ENCODE data around the gene BPIFA3. TPM values are rescaled to one million over a fixed set of nuclear protein-coding genes. Genes with fewer than 3 reads are reported as not detected.

BPIFA3 gene
- polyA plus RNA-seq, 4 donors, result not detected

DNA sequence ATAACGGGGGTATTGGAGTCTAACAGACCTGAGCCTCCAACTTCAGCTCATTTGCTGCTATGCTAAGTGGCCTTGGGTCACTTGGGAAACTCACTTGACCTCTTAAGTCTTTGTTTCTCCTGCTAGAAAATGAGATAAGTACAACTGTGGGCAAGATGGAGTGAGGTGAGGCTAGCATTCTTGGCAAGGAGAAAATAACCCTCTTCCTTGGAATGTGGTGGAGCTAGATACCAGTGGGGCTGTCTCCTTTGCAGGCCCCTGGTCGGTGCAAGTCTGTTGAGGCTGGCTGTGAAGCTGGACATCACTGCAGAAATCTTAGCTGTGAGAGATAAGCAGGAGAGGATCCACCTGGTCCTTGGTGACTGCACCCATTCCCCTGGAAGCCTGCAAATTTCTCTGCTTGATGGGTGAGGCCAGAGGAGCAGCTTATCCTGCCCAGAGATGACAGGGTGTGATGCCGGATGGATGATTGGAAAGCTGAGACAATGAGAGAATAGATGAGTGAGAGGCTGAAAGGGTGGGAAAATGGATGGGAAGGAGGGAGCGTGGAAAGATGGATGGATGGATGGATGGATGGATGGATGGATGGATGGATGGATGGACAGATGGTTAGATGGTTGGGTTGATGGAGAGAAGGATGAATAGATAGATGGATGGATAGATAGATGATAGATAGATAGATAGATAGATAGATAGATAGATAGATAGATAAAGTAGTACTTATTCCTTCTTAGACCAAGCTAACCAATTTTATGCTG lies 23.0 kb downstream of the BPIFA3 start:
- 63 to 77% (median 64%) methylated on average over 4 of the region's 4 CpGs for WGBS, 3 donors
- H3K27me3 ChIP-seq (ENCODE audit: control insufficient read depth in 3 of 3, insufficient read depth in 3 of 3, low read length in 3 of 3), result peaks cover 0 to 3% (median 3%) of the 10 kb centered on the region in 3 donors
- H3K27ac ChIP-seq (ENCODE audit: low read depth in 1 of 3, low read length in 2 of 3), result no peak overlapping the region
- H3K4me3 ChIP-seq (ENCODE audit: low read depth in 1 of 3, low read length in 3 of 3), result no peak overlapping the region
- no peaks in the 10 kb centered on the region for H3K9me3 ChIP-seq (ENCODE audit: control insufficient read depth in 2 of 2, insufficient read depth in 1 of 2, low read depth in 1 of 2, low read length in 1 of 2)
- FAIRE-seq (no peak), DNase-seq (no peak)
- no peaks in the 10 kb centered on the region for H3K4me1 ChIP-seq (ENCODE audit: control insufficient read depth in 3 of 3, insufficient read depth in 2 of 3, low read depth in 1 of 3, low read length in 2 of 3)
- H3K36me3 ChIP-seq (ENCODE audit: control insufficient read depth in 3 of 3, insufficient read depth in 2 of 3, low read depth in 1 of 3, low read length in 3 of 3), result no peaks in the 10 kb centered on the region

DNA sequence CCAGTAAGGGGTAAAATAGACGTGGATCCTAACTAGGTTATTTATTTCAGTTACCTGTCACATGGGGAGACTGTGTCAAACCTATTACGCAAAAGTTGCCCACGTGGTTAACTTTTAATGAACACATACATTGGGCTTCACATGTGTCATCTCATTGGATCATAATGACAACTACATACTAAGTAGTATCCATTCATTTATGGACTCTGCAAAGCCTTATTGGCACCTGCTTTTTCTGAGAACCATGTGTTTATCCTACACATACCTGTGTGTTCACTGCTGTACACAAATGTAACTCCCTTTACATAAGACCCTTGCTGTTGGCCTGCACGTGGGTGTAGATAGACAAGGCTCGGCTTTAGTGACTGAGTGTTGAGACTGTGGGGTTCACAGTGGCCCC lies 23.8 kb downstream of the BPIFA3 start:
- no peak for FAIRE-seq
- WGBS, 3 donors, result 53 to 72% (median 69%) methylated on average over 5 of the region's 5 CpGs

DNA sequence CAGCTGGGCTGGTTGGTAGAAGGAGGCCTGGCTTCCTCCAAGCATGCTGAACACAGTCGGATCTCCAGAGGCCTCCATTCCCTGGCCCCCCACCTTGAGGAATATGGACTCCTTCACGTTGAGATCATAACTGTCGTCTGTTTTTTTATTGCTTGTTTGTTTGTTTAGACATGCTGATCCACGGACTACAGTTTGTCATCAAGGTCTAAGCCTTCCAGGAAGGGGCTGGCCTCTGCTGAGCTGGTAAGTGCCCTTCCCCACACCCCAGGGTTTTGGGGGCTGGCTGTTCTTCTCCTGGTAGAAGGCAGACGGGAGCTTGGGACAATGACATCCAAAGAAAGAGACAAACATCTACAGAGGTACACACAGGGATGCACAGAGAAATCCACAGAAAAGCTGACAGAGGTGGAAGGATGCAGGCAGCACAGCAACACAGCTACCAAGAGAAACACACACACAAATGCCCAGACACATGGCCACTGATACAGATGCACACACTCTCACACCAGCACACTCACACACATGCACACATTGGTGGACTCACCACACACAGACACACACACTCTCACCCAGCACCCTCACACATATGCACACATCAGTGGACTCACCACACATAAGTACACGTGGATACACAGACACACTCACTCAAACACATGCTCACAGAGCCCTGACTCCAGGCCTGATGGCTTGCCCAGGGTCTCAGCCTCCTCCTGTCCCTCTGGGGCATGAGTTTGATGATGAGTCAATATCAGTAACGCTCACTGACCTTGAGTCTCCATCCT lies 25.4 kb downstream of the BPIFA3 start:
- DNase-seq, result no peak
- 32 to 57% (median 40%) methylated on average over 7 of the region's 7 CpGs for WGBS, 3 donors

More for the DNA sequence above, 23.8 kb downstream of the BPIFA3 start:
- Histone ChIP-seq H3K27ac (ENCODE audit: low read depth in 1 of 3, low read length in 2 of 3) (no peak overlapping the region), H3K4me1 (ENCODE audit: control insufficient read depth in 3 of 3, insufficient read depth in 2 of 3, low read depth in 1 of 3, low read length in 2 of 3) (no peaks in the 10 kb centered on the region), H3K27me3 (ENCODE audit: control insufficient read depth in 3 of 3, insufficient read depth in 3 of 3, low read length in 3 of 3) (peaks cover 0 to 3% (median under 1%) of the 10 kb centered on the region in 3 donors), H3K36me3 (ENCODE audit: control insufficient read depth in 3 of 3, insufficient read depth in 2 of 3, low read depth in 1 of 3, low read length in 3 of 3) (no peaks in the 10 kb centered on the region), H3K4me3 (ENCODE audit: low read depth in 1 of 3, low read length in 3 of 3) (no peak overlapping the region), H3K9me3 (ENCODE audit: control insufficient read depth in 2 of 2, insufficient read depth in 1 of 2, low read depth in 1 of 2, low read length in 1 of 2) (no peaks in the 10 kb centered on the region)
- DNase-seq, result no peak

DNA sequence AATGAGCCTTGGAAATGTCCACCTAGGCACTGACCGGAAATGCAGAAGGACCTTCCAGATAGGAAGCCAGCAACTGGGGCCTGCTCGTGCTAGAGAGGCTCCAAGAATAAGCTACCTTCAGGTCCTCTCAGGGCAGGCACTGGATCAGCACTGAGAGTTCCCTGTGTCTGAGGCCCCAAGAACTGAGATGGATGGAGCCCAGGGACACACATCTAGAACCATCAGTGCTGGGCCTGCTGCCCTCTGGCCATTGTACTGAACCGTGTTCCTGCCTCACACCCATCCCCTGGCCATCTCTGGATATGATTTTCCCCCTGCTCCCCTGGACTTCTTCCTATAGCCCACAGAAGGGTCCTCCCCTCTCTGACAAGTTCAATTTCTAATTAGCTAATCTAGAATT lies 28.9 kb downstream of the BPIFA3 start:
- no peak for DNase-seq
- H3K27ac ChIP-seq (ENCODE audit: low read depth in 1 of 3, low read length in 2 of 3), result no peak overlapping the region
- no peaks in the 10 kb centered on the region for H3K9me3 ChIP-seq (ENCODE audit: control insufficient read depth in 2 of 2, insufficient read depth in 1 of 2, low read depth in 1 of 2, low read length in 1 of 2)
- no peaks in the 10 kb centered on the region for H3K4me1 ChIP-seq (ENCODE audit: control insufficient read depth in 3 of 3, insufficient read depth in 2 of 3, low read depth in 1 of 3, low read length in 2 of 3)
- FAIRE-seq, result no peak
- no peak overlapping the region for H3K4me3 ChIP-seq (ENCODE audit: low read depth in 1 of 3, low read length in 3 of 3)
- H3K27me3 ChIP-seq (ENCODE audit: control insufficient read depth in 3 of 3, insufficient read depth in 3 of 3, low read length in 3 of 3), result peaks cover 0 to 2% (median 0%) of the 10 kb centered on the region in 3 donors
- WGBS, 3 donors, result 71 to 77% (median 73%) methylated on average over 3 of the region's 3 CpGs
- no peaks in the 10 kb centered on the region for H3K36me3 ChIP-seq (ENCODE audit: control insufficient read depth in 3 of 3, insufficient read depth in 2 of 3, low read depth in 1 of 3, low read length in 3 of 3)

More for the DNA sequence above, 25.4 kb downstream of the BPIFA3 start:
- H3K4me3 ChIP-seq (ENCODE audit: low read depth in 1 of 3, low read length in 3 of 3), result no peak overlapping the region
- no peaks in the 10 kb centered on the region for H3K36me3 ChIP-seq (ENCODE audit: control insufficient read depth in 3 of 3, insufficient read depth in 2 of 3, low read depth in 1 of 3, low read length in 3 of 3)
- no peak for FAIRE-seq
- H3K27me3 ChIP-seq (ENCODE audit: control insufficient read depth in 3 of 3, insufficient read depth in 3 of 3, low read length in 3 of 3), result no peaks in the 10 kb centered on the region
- H3K27ac ChIP-seq (ENCODE audit: low read depth in 1 of 3, low read length in 2 of 3), result no peak overlapping the region
- H3K4me1 ChIP-seq (ENCODE audit: control insufficient read depth in 3 of 3, insufficient read depth in 2 of 3, low read depth in 1 of 3, low read length in 2 of 3), result no peaks in the 10 kb centered on the region
- H3K9me3 ChIP-seq (ENCODE audit: control insufficient read depth in 2 of 2, insufficient read depth in 1 of 2, low read depth in 1 of 2, low read length in 1 of 2), result no peaks in the 10 kb centered on the region

DNA sequence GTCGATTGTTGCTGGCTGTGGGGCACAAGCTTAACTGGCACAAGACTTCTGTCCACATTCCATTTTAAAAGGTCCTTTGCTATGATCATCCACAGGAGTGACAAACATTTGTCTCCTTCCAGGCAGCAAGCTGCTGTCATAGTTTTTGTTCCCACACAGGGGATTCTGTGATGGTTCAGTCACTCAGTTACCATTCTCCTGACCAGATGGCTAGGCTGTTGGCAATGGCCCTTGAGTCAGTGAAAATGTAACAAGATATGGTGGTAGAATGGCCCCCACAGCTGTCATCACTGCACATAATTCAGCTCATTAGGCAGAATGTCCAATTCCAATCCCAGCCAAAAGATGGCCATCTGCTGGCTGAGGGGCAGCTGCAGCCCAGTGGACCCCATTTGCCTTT lies 32.3 kb downstream of the BPIFA3 start:
- DNase-seq (no peak), FAIRE-seq (no peak)
- WGBS, 3 donors, result 87 to 96% (median 93%) methylated on average over 1 of the region's 1 CpG
- H3K4me3 ChIP-seq (ENCODE audit: low read depth in 1 of 3, low read length in 3 of 3), result no peak overlapping the region
- no peaks in the 10 kb centered on the region for H3K36me3 ChIP-seq (ENCODE audit: control insufficient read depth in 3 of 3, insufficient read depth in 2 of 3, low read depth in 1 of 3, low read length in 3 of 3)
- H3K9me3 ChIP-seq (ENCODE audit: control insufficient read depth in 2 of 2, insufficient read depth in 1 of 2, low read depth in 1 of 2, low read length in 1 of 2), result no peaks in the 10 kb centered on the region
- no peak overlapping the region for H3K27ac ChIP-seq (ENCODE audit: low read depth in 1 of 3, low read length in 2 of 3)
- H3K27me3 ChIP-seq (ENCODE audit: control insufficient read depth in 3 of 3, insufficient read depth in 3 of 3, low read length in 3 of 3), result peaks cover 0 to 2% (median 0%) of the 10 kb centered on the region in 3 donors
- no peaks in the 10 kb centered on the region for H3K4me1 ChIP-seq (ENCODE audit: control insufficient read depth in 3 of 3, insufficient read depth in 2 of 3, low read depth in 1 of 3, low read length in 2 of 3)

DNA sequence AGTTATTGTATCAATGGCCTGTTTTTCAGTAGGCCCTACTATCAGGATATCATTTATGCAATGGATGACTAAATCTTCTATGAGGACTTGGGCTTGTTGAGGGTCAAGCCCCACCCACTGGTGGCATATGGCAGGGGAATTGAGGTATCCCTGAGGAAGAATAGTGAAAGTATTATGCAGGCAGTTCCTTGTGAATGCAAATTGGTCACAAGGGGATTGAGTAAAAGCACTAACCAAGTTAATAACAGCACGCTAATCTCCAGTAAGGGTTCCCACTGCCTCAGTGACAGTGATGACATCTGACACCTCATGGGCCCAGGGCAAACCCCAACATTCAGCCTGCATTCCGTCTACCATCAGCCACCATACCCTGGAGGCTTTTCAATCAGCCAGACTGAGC lies 33.5 kb downstream of the BPIFA3 start:
- no peak overlapping the region for H3K27ac ChIP-seq (ENCODE audit: low read depth in 1 of 3, low read length in 2 of 3)
- FAIRE-seq, result no peak
- DNase-seq, result no peak
- no peaks in the 10 kb centered on the region for H3K9me3 ChIP-seq (ENCODE audit: control insufficient read depth in 2 of 2, insufficient read depth in 1 of 2, low read depth in 1 of 2, low read length in 1 of 2)
- H3K4me3 ChIP-seq (ENCODE audit: low read depth in 1 of 3, low read length in 3 of 3), result no peak overlapping the region
- 49 to 65% (median 59%) methylated on average over 2 of the region's 2 CpGs for WGBS, 3 donors
- H3K36me3 ChIP-seq (ENCODE audit: control insufficient read depth in 3 of 3, insufficient read depth in 2 of 3, low read depth in 1 of 3, low read length in 3 of 3), result no peaks in the 10 kb centered on the region
- no peaks in the 10 kb centered on the region for H3K4me1 ChIP-seq (ENCODE audit: control insufficient read depth in 3 of 3, insufficient read depth in 2 of 3, low read depth in 1 of 3, low read length in 2 of 3)
- peaks cover 0 to 2% (median 0%) of the 10 kb centered on the region in 3 donors for H3K27me3 ChIP-seq (ENCODE audit: control insufficient read depth in 3 of 3, insufficient read depth in 3 of 3, low read length in 3 of 3)

DNA sequence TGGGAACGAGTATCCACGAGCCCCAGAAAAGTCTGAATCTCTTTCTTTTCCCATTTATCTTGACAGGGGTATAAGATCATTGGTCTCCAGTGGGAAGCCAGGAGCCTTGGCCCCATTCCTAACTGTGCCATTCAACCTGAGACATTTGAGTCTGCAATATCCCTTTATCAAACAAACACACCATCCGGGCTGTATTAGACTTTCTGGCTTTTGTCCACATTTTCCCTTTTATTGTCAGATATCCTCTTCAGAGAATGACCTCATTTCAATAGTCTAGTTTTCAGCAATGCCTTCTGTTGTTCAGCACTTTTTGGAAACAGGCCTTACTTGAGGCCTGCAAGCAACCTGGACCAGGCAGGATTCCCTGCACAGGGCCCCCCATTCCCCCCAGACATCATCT lies 34.3 kb downstream of the BPIFA3 start:
- Histone ChIP-seq H3K9me3 (ENCODE audit: control insufficient read depth in 2 of 2, insufficient read depth in 1 of 2, low read depth in 1 of 2, low read length in 1 of 2) (no peaks in the 10 kb centered on the region), H3K27me3 (ENCODE audit: control insufficient read depth in 3 of 3, insufficient read depth in 3 of 3, low read length in 3 of 3) (peaks cover 0 to 2% (median 0%) of the 10 kb centered on the region in 3 donors), H3K4me1 (ENCODE audit: control insufficient read depth in 3 of 3, insufficient read depth in 2 of 3, low read depth in 1 of 3, low read length in 2 of 3) (no peaks in the 10 kb centered on the region), H3K27ac (ENCODE audit: low read depth in 1 of 3, low read length in 2 of 3) (no peak overlapping the region), H3K4me3 (ENCODE audit: low read depth in 1 of 3, low read length in 3 of 3) (no peak overlapping the region), H3K36me3 (ENCODE audit: control insufficient read depth in 3 of 3, insufficient read depth in 2 of 3, low read depth in 1 of 3, low read length in 3 of 3) (no peaks in the 10 kb centered on the region)
- FAIRE-seq (no peak), DNase-seq (no peak)
- 55 to 67% (median 57%) methylated on average over 3 of the region's 3 CpGs for WGBS, 3 donors

DNA sequence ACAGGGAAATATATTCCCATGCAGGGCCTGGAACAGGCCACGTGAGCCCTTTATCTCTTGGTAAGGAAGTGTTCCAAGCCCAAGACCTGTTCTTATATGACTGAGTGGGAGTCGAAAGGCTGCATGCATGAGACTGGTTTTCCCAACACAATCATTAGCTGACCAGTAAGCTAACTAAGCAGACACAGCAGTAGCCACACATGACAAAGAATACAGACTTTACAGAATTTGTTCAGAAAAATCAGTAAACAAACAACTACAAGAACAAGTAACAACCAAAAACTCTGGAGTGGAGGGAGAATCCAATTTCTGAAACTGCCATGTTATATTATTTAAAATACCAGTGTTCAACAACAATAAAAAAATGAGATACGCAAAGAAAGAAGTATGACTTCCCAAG lies 35.3 kb downstream of the BPIFA3 start:
- no peaks in the 10 kb centered on the region for H3K4me1 ChIP-seq (ENCODE audit: control insufficient read depth in 3 of 3, insufficient read depth in 2 of 3, low read depth in 1 of 3, low read length in 2 of 3)
- H3K27ac ChIP-seq (ENCODE audit: low read depth in 1 of 3, low read length in 2 of 3), result no peak overlapping the region
- no peak for FAIRE-seq
- H3K9me3 ChIP-seq (ENCODE audit: control insufficient read depth in 2 of 2, insufficient read depth in 1 of 2, low read depth in 1 of 2, low read length in 1 of 2), result no peaks in the 10 kb centered on the region
- H3K4me3 ChIP-seq (ENCODE audit: low read depth in 1 of 3, low read length in 3 of 3), result no peak overlapping the region
- no peaks in the 10 kb centered on the region for H3K36me3 ChIP-seq (ENCODE audit: control insufficient read depth in 3 of 3, insufficient read depth in 2 of 3, low read depth in 1 of 3, low read length in 3 of 3)
- WGBS, 3 donors, result 78 to 81% (median 80%) methylated on average over 3 of the region's 3 CpGs
- H3K27me3 ChIP-seq (ENCODE audit: control insufficient read depth in 3 of 3, insufficient read depth in 3 of 3, low read length in 3 of 3), result peaks cover 0 to 2% (median 0%) of the 10 kb centered on the region in 3 donors
- DNase-seq, result no peak

All from small intestine (tissue), 7 donors.